HepG2 (cell line): Measurements from ENCODE around the gene CNTN5. TPM values are rescaled to one million over a fixed set of nuclear protein-coding genes. Genes with fewer than 3 reads are reported as not detected.

ENCODE experiments used
- ATAC-seq: fragments of 200-7000 bp; cut with Tn5 transposase; 3 replicates; pipeline ENCODE4 v1.9.1; 2020; ENCODE audit warnings: mild to moderate bottlenecking, moderate library complexity
- BruUV-seq: library from RNA; stranded (reverse); fragments of 400-500 nt; replicated peaks from 2 replicates; lab custom pipeline; 2021; lab: Mats Ljungman, UMichigan
- CTCF ChIA-PET: fragments of 300-600 bp; formaldehyde crosslinking; extraction: SDS; loops from one replicate; lab custom pipeline; 2021; ENCODE audit warnings: low total read pairs, inconsistent platforms, low intra/inter-chr PET ratio; lab: Yijun Ruan, JAX
- POLR2A ChIA-PET: fragments of 350-600 bp; sonication (Branson Sonifier 250); formaldehyde crosslinking; loops from one replicate; lab custom pipeline; 2020; ENCODE audit warnings: antibody characterized with exemption, inconsistent platforms; lab: Yijun Ruan, JAX
- DNase-seq: peaks from one replicate; pipeline ENCODE4 v3.0.0-alpha.2; 2015; ENCODE audit warnings: low spot score
- FAIRE-seq: peaks from 3 replicates; lab custom pipeline; 2011; peaks lifted over from hg19 to GRCh38; lab: Jason Lieb, UNC
- H2AFZ ChIP-seq: one replicate; pipeline ENCODE4 v1.6.1; 2011; ENCODE audit warnings: low read length, inconsistent platforms
- H3K27ac ChIP-seq: fragments of 300-600 bp; 3 replicates; pipeline ENCODE4 v1.8.0; 2011; ENCODE audit warnings: mixed run types, mild to moderate bottlenecking, mixed read lengths, low read length, inconsistent platforms; ENCODE audit not compliant: insufficient read depth; ENCODE audit errors: extremely low read length
- H3K27me3 ChIP-seq, 2 experiments: fragments of 200-600 bp in 1 of 2; 2 replicates in 1 of 2; 3 replicates in 1 of 2; pipeline versions ENCODE4 v1.6.0 to v1.8.0; 2011; ENCODE audit warnings: low read length in 2 of 2, mild to moderate bottlenecking in 2 of 2, moderate library complexity in 2 of 2, inconsistent platforms in 1 of 2; ENCODE audit not compliant: insufficient read depth in 2 of 2, control insufficient read depth in 1 of 2
- H3K36me3 ChIP-seq, 2 experiments: fragments of 200-600 bp in 1 of 2; replicated peaks in 1 of 2; 2 replicates in 1 of 2; 3 replicates in 1 of 2; pipeline versions ENCODE4 v1.5.1 to v1.8.0; 2011; ENCODE audit warnings: low read length in 2 of 2, inconsistent platforms in 1 of 2; ENCODE audit not compliant: insufficient read depth in 2 of 2, control insufficient read depth in 1 of 2
- H3K4me1 ChIP-seq: 2 replicates; pipeline ENCODE4 v1.5.1; 2012; ENCODE audit warnings: low read length, inconsistent platforms; ENCODE audit not compliant: insufficient read depth
- H3K4me2 ChIP-seq: 2 replicates; pipeline ENCODE4 v1.6.0; 2011; ENCODE audit warnings: low read depth, low read length, inconsistent platforms
- H3K4me3 ChIP-seq, 3 experiments: fragments of 200-600 bp in 1 of 3; sonication (generic), shearing (Covaris generic) in 1 of 3; replicated peaks in 1 of 3; 2 replicates each; pipeline ENCODE4 v1.5.1; 2011 to 2016; ENCODE audit warnings: low read length in 3 of 3, inconsistent platforms in 2 of 3, low read depth in 2 of 3, mild to moderate bottlenecking in 2 of 3, control low read depth in 1 of 3, mixed read lengths in 1 of 3; ENCODE audit not compliant: insufficient read depth in 1 of 3
- H3K79me2 ChIP-seq: one replicate; pipeline ENCODE4 v1.6.1; 2011; ENCODE audit warnings: low read length, inconsistent platforms; ENCODE audit not compliant: insufficient read depth
- H3K9ac ChIP-seq: 2 replicates; pipeline ENCODE4 v1.6.0; 2011; ENCODE audit warnings: mild to moderate bottlenecking, low read depth, low read length, inconsistent platforms; ENCODE audit not compliant: insufficient read depth
- H3K9me3 ChIP-seq: 2 replicates; pipeline ENCODE4 v1.5.1; 2012; ENCODE audit warnings: mild to moderate bottlenecking, low read length
- H4K20me1 ChIP-seq: 2 replicates; pipeline ENCODE4 v1.6.0; 2011; ENCODE audit warnings: inconsistent platforms, mild to moderate bottlenecking, low read length, moderate library complexity; ENCODE audit not compliant: insufficient read depth
- DR1 ChIP-seq: sonication (generic); formaldehyde crosslinking; IDR thresholded peaks from 2 replicates; pipeline ENCODE4 v1.8.0; 2021; ENCODE audit warnings: mild to moderate bottlenecking, missing genetic modification reagents, inconsistent platforms
- ISL2 ChIP-seq: sonication (generic); formaldehyde crosslinking; IDR thresholded peaks from 2 replicates; pipeline ENCODE4 v1.5.0; 2020; ENCODE audit warnings: missing genetic modification reagents
- RBFOX2 ChIP-seq: fragments of 200-400 bp; formaldehyde crosslinking; IDR thresholded peaks from 2 replicates; pipeline ENCODE4 v1.6.1; 2017; ENCODE audit warnings: low read depth, mild to moderate bottlenecking, low read length
- ZNF136 ChIP-seq: sonication (generic); formaldehyde crosslinking; IDR thresholded peaks from 2 replicates; pipeline ENCODE4 v1.8.1; 2022; ENCODE audit warnings: low read depth, mild to moderate bottlenecking, moderate library complexity, missing genetic modification reagents
- ZNF33B ChIP-seq: sonication (generic); formaldehyde crosslinking; IDR thresholded peaks from 2 replicates; pipeline ENCODE4 v1.5.1; 2020; ENCODE audit warnings: mild to moderate bottlenecking, missing genetic modification reagents
- ZNF749 ChIP-seq: sonication (generic); formaldehyde crosslinking; IDR thresholded peaks from 2 replicates; pipeline ENCODE4 v1.8.0; 2022; ENCODE audit warnings: mild to moderate bottlenecking, missing genetic modification reagents, moderate library complexity, borderline replicate concordance
- ZNF777 ChIP-seq: sonication (generic); formaldehyde crosslinking; IDR thresholded peaks from 2 replicates; pipeline ENCODE4 v1.4.0; 2020; ENCODE audit warnings: missing genetic modification reagents
- ZUFSP ChIP-seq: sonication (generic); formaldehyde crosslinking; IDR thresholded peaks from 2 replicates; pipeline ENCODE4 v1.9.0; 2021; ENCODE audit warnings: missing genetic modification reagents, mild to moderate bottlenecking, borderline replicate concordance
- WGBS: methylation state at CpG from one replicate; pipeline ENCODE4 v1.1.6; 2017; ENCODE audit warnings: low lambda C conversion rate; 5-methylcytosine and 5-hydroxymethylcytosine counted together
- in situ Hi-C: cut with HindIII; loops from 2 replicates; pipeline ENCODE4 v1.10.0; 2017; ENCODE audit warnings: low pct_unique_long_range_greater_than_20kb; ENCODE audit not compliant: extremely low pct_ligation_motif_present
- intact Hi-C: fragments of 100-400 bp; cut with micrococcal nuclease; formaldehyde crosslinking; loops from one replicate; pipeline ENCODE4 v1.10.0; 2022; ENCODE audit not compliant: unreplicated experiment
- polyA plus RNA-seq, 8 experiments: library from polyadenylated mRNA; depleted of rRNA in 3 of 8; stranded (reverse) in 7 of 8; unstranded in 1 of 8; fragments of >200 nt; fragmentation: Illumina TruSeq in 4 of 8; extraction: Trizol in 4 of 8; gene quantifications; 2 replicates each; pipeline versions ENCODE4 v1.2.1 to v1.2.3, GENCODE V29; 2011 to 2016; ENCODE audit warnings: low read depth in 4 of 8, missing spikeins in 1 of 8, mixed read lengths in 1 of 8; ENCODE audit not compliant: insufficient read depth in 1 of 8
- total RNA-seq, 5 experiments: library from RNA; depleted of rRNA; stranded (reverse); fragments of >200 nt; fragmentation: Illumina TruSeq; extraction: Trizol; gene quantifications; 2 replicates each; pipeline ENCODE4 v1.2.3, GENCODE V29; 2016; ENCODE audit warnings: low read depth in 1 of 5
- TF ChIP-seq, protein P1 (sequence below): sonication (generic); formaldehyde crosslinking; IDR thresholded peaks from 2 replicates; pipeline ENCODE4 v1.5.0; 2020; ENCODE audit warnings: mild to moderate bottlenecking, missing genetic modification reagents, borderline replicate concordance
- TF ChIP-seq, protein P2 (sequence below), 2 experiments: sonication (generic) in 1 of 2; formaldehyde crosslinking in 1 of 2; IDR thresholded peaks; 2 replicates each; pipeline versions ENCODE4 v1.4.0 to v1.6.1; 2016 to 2020; ENCODE audit warnings: borderline replicate concordance in 1 of 2, low read depth in 1 of 2, mild to moderate bottlenecking in 1 of 2, missing genetic modification reagents in 1 of 2

CNTN5 gene
- total and polyA plus RNA-seq, 2 of the 13 experiments (the other 11 are each of a cell fraction or from before 2014, with no cell fraction given): not detected

- intact Hi-C loops: no loop called here
- TF ChIP-seq, protein P1, sequence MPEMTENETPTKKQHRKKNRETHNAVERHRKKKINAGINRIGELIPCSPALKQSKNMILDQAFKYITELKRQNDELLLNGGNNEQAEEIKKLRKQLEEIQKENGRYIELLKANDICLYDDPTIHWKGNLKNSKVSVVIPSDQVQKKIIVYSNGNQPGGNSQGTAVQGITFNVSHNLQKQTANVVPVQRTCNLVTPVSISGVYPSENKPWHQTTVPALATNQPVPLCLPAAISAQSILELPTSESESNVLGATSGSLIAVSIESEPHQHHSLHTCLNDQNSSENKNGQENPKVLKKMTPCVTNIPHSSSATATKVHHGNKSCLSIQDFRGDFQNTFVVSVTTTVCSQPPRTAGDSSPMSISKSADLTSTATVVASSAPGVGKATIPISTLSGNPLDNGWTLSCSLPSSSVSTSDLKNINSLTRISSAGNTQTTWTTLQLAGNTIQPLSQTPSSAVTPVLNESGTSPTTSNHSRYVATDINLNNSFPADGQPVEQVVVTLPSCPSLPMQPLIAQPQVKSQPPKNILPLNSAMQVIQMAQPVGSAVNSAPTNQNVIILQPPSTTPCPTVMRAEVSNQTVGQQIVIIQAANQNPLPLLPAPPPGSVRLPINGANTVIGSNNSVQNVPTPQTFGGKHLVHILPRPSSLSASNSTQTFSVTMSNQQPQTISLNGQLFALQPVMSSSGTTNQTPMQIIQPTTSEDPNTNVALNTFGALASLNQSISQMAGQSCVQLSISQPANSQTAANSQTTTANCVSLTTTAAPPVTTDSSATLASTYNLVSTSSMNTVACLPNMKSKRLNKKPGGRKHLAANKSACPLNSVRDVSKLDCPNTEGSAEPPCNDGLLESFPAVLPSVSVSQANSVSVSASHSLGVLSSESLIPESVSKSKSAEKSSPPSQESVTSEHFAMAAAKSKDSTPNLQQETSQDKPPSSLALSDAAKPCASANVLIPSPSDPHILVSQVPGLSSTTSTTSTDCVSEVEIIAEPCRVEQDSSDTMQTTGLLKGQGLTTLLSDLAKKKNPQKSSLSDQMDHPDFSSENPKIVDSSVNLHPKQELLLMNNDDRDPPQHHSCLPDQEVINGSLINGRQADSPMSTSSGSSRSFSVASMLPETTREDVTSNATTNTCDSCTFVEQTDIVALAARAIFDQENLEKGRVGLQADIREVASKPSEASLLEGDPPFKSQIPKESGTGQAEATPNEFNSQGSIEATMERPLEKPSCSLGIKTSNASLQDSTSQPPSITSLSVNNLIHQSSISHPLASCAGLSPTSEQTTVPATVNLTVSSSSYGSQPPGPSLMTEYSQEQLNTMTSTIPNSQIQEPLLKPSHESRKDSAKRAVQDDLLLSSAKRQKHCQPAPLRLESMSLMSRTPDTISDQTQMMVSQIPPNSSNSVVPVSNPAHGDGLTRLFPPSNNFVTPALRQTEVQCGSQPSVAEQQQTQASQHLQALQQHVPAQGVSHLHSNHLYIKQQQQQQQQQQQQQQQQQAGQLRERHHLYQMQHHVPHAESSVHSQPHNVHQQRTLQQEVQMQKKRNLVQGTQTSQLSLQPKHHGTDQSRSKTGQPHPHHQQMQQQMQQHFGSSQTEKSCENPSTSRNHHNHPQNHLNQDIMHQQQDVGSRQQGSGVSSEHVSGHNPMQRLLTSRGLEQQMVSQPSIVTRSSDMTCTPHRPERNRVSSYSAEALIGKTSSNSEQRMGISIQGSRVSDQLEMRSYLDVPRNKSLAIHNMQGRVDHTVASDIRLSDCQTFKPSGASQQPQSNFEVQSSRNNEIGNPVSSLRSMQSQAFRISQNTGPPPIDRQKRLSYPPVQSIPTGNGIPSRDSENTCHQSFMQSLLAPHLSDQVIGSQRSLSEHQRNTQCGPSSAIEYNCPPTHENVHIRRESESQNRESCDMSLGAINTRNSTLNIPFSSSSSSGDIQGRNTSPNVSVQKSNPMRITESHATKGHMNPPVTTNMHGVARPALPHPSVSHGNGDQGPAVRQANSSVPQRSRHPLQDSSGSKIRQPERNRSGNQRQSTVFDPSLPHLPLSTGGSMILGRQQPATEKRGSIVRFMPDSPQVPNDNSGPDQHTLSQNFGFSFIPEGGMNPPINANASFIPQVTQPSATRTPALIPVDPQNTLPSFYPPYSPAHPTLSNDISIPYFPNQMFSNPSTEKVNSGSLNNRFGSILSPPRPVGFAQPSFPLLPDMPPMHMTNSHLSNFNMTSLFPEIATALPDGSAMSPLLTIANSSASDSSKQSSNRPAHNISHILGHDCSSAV: no peak
- no peak for TF ChIP-seq ZUFSP
- TF ChIP-seq ISL2 (CRISPR knock-in tag): no peak
- no peak for TF ChIP-seq RBFOX2
- no peak for TF ChIP-seq ZNF33B (CRISPR knock-in tag)
- TF ChIP-seq ZNF136: no peak
- TF ChIP-seq DR1: no peak
- no peak for TF ChIP-seq ZNF777 (CRISPR knock-in tag)
- no peak for TF ChIP-seq ZNF749 (CRISPR knock-in tag)
- TF ChIP-seq, protein P2, sequence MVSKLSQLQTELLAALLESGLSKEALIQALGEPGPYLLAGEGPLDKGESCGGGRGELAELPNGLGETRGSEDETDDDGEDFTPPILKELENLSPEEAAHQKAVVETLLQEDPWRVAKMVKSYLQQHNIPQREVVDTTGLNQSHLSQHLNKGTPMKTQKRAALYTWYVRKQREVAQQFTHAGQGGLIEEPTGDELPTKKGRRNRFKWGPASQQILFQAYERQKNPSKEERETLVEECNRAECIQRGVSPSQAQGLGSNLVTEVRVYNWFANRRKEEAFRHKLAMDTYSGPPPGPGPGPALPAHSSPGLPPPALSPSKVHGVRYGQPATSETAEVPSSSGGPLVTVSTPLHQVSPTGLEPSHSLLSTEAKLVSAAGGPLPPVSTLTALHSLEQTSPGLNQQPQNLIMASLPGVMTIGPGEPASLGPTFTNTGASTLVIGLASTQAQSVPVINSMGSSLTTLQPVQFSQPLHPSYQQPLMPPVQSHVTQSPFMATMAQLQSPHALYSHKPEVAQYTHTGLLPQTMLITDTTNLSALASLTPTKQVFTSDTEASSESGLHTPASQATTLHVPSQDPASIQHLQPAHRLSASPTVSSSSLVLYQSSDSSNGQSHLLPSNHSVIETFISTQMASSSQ (IDR thresholded peaks at IDR 0.05; ENCODE audit: low read depth): no peak
- TF ChIP-seq, protein P2 (CRISPR knock-in tag; IDR thresholded peaks at IDR 0.05; ENCODE audit: borderline replicate concordance): no peak
Observed at GRCh38 chr11:99501655-99502054, 480.9 kb downstream of the CNTN5 start.

More at GRCh38 chr11:99501655-99502054, 480.9 kb downstream of the CNTN5 start:
- Histone ChIP-seq H2AFZ (no peak overlapping the region), H3K79me2 (no peaks in the 10 kb centered on the region), H3K4me1 (no peaks in the 10 kb centered on the region), H3K9ac (no peak overlapping the region), H3K4me3 (no peak overlapping the region), H3K9me3 (no peaks in the 10 kb centered on the region), H3K36me3 (no peaks in the 10 kb centered on the region), H3K27me3 (no peaks in the 10 kb centered on the region), H4K20me1 (no peaks in the 10 kb centered on the region), H3K27ac (no peak overlapping the region), H3K4me2 (no peak overlapping the region)
- 3% methylated on average over 2 of the region's 2 CpGs for WGBS
- no peak for FAIRE-seq
- ChIA-PET POLR2A (no interaction called here), CTCF (no interaction called here)
- ATAC-seq: no peak
- in situ Hi-C loops: no loop called here
- no TSS peak for BruUV-seq
- no peak for DNase-seq
